ENCODE measurements around the gene FOXD4.
"Not testable (repeated sequence)": the region's sequence is repeated elsewhere in the genome, so short reads cannot be mapped to it uniquely, and the experiment has no call there.

Gene FOXD4

DNA sequence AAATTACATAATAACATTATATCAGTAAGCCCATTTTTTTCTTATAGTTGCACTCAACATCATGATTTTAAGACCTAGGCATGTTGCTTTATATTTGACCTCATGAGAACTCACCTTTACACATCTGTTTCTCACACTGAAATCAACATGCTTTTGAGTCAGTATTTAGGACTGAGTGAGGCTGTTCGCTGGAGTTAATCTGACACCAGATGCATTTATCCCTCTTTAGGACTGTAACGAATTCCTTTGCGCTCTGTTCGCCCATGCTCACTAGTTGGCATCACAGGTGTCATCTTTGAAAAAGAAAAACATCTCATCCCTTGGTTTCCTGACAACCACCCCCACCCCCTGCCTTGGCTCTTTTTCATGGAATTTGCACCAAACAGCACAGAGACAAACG lies 24.3 kb downstream of the FOXD4 start:
- DNase-seq (ENCODE audit: low read depth): not testable (repeated sequence)

DNA sequence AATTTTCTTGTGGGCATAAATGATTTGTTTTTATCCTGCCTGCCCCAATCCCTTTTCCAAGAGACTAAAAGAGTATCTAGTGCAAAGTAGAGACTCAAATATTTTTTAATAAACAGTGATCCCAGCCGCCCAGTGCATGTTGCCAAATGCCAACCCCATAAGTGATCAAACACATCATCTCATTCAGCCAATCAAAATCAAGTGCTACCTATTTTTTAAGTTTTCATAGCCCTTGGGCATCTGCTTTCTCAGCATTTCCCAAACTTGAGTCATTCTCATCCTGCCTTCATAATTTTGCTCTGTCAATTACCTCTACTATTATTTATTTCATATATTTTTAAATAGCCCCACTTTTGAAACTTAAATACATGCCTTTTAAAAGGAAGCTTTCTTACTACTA lies 27.4 kb downstream of the FOXD4 start:
- not testable (repeated sequence) for DNase-seq (ENCODE audit: low read depth)

DNA sequence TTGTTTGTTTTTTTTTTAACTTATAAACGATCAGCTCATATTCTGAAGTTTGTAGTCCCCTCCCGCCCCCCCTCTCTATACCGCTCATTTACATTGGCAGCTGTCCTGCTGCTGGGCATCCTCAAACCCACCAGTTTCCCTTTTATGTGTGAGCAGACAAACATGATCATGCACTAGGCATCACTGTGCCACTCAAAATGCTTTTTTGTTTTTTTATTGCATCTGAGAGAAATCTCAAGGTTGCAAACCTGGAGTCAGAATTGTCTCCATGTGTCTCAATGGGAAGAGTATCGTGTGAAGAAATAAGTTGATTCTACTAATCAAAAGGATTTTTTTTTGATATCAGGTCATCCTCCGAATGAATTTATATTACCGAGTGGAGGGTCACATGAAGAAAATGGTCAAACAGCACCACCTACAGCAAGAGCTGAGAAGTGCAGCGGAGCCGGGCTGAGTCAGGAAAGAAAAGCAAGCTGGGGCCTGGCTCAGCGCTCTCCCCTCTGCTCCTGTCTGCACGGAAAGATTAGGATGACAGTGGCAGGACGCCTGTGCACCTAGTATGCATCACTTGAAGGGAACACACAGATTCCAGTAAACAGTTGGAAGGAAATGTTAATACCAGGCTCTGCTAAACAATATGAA lies 29.7 kb downstream of the FOXD4 start:
- not testable (repeated sequence) for DNase-seq (ENCODE audit: low read depth)

DNA sequence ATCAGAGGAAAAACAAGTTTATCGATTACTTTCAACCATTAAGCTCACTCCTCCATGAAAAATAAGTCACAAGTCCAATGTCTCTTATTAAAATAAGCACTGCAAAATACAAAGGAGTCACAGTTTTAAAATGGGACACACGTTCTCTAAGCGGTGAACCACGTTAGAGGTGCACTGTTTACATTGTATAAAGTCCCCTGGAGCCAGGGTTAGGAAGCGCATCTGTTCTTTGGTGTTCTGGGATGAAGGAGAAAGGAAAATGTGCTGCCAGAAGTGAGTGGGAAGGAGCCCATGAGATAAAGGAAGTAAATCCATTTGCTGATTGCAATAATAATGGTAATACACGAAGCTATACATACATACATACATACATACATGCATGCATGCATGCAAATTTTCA lies 30.4 kb downstream of the FOXD4 start:
- not testable (repeated sequence) for DNase-seq (ENCODE audit: low read depth)

DNA sequence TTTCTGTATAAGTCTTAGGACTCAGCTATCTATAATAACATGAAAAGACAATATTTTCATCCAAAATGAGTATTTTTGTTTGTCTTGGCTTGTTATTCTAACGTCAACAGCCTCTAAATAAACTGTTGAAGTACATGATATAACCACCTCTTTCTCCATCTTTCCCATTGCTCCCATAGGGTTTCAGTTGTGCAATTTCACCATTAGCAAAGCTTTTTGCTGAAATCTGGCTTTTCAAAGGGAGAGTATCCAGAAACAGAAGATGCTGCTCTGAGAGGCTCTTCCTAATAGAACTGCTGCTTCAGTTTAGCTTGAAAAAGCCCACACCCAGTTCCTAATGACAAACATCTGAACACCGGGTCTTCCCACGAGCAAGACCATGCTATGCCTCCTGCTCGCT lies 31.1 kb downstream of the FOXD4 start:
- DNase-seq (ENCODE audit: low read depth): not testable (repeated sequence)

DNA sequence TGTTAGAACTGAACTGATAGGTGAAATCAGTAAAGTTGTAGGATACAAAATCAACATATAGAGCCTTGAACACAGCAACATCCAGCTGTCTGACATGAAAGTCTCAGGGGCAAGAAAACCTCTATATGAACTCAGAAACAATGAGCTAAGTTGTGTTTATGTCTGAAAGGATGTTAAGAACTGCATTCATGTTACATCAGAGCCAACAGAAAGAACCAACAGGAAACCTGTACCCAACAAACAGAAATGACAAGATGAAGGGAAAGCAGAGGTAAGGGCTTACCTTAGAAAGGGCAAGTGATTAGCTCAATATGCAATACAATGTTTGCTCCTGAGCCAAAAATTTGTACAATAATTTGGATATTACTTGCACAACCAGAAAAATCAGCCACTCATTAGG lies 31.5 kb downstream of the FOXD4 start:
- not testable (repeated sequence) for DNase-seq (ENCODE audit: low read depth)

DNA sequence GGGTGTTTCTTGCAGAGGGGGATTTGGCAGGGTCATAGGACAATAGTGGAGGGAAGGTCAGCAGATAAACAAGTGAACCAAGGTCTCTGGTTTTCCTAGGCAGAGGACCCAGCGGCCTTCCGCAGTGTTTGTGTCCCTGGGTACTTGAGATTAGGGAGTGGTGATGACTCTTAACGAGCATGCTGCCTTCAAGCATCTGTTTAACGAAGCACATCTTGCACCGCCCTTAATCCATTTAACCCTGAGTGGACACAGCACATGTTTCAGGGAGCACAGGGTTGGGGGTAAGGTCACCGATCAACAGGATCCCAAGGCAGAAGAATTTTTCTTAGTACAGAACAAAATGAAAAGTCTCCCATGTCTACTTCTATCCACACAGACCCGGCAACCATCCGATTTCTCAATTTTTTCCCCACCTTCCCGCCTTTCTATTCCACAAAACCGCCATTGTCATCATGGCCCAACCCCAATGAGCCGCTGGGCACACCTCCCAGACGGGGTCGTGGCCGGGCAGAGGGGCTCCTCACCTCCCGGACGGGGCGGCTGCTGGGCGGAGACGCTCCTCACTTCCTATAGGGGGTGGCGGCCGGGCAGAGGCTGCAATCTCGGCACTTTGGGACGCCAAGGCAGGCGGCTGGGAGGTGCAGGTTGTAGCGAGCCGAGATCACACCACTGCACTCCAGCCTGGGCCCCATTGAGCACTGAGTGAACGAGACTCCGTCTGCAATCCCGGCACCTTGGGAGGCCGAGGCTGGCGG lies 35.1 kb downstream of the FOXD4 start:
- DNase-seq (ENCODE audit: low read depth): not testable (repeated sequence)

DNA sequence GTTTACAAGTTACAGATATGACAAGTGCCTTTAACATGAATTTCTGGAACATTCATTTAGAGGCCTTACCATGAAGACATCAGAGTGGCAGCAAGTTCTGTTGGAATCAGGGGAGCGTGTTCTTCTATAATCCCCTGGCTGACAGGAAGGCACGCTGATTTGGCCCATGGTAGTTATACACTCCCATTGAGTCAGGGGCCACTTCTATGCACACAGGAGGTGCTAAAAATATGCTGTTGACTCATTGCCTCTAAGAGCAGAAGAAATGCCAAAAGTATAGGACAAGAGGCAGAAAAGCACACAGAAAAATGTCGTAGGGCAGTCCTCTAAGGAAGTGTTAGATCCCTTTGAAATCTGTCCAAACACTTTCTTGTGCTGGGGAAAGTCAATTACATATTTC lies 39.9 kb downstream of the FOXD4 start:
- not testable (repeated sequence) for DNase-seq (ENCODE audit: low read depth)

DNA sequence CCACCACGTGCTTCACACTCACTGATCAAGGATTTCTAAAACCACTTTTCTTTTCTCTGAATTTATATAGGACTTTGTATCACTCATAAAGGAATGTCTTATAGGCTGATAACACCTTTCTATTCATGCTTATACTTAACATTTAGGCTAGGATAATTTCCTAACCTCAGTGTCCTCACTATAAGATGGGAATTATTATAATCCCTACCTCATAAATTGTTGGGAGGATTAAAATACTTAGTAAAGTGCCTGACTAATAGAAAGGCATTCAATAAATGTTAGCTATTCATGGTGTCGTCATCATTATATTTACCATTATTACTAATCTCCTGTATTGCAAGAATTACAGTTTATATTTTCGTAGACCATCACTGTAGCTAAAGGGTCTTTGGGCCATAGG lies 41.8 kb downstream of the FOXD4 start:
- DNase-seq (ENCODE audit: low read depth): not testable (repeated sequence)

DNA sequence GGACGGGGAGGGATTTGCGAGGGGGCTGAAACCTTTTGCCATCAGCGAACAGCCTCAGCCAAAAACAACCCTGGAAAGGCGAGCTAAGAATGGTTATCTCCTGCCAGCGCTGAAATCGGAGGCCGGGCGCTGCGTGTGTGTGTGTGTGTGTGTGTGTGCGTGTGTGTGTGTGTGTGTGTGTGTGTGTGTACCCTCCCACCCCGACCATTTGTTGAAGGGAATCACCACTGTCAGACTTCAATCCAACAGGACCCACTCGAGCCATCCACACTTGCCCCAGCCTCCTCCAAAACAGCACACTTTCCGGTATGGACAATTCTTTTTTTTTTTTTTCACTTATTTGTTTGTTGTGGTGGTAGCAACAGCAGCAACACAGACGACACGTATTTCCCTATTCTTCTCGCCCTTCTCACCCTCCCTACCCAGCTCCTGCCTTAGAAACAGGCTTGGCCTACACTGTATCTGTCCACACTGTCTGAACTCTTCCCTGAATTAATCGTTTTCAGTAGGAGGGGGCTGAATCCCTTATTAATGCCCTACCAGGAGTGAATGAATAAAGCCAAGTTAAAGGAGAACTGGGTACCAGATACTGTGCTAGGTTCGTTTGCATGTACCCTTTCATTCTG lies 44.2 kb downstream of the FOXD4 start:
- not testable (repeated sequence) for DNase-seq (ENCODE audit: low read depth)

DNA sequence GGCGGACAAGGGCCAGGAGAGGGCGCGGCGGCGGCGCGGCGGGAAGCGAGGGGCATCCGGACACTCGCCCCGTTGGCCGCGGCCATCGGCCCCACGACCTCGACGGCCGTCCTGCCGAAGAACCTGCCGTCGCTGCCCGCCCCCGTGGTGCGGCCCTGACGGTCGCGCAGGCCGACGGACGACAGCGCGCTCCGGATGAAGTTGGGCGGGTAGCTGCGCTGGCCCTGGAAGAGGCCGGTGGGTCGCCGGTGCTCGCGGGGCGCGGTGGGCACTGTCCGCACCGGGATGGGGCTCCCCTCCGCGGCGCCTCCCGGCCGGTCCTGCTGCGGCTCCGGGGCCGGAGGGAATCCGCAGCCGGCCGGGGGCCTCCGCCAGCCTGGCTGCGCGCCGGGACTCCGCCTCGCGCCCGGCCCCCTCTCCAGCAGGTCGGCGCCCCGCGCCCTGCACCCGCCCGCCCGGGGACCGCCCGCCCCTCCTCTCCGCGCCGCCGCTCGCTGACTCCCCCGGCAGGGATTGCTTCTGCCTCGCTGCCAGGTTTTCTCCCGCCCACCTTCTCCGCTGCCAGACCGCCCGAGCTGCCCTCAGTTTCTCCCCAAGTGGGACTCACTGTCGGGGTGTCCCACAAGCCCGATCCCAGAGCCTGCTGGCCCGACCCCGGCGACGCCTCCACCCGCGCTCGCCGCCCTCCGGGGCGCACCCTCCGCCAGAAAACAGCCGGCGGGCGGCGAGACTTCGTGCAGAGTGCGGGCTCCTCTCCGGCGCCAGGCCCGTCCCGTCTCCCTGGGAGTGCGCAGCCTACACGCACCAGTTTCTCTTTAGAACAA lies 44.9 kb downstream of the FOXD4 start:
- DNase-seq (ENCODE audit: low read depth): not testable (repeated sequence)
